OCI-LY7 (cell line): ENCODE results near the gene DMGDH.

Source experiments
- CTCF ChIP-seq: fragments of 200-600 bp; sonication (generic); conservative IDR thresholded peaks from 2 replicates; pipeline ENCODE4 v1.5.1; 2014; ENCODE audit warnings: mild to moderate bottlenecking, antibody characterized with exemption, low read length, moderate library complexity, mixed read lengths
- EZH2phosphoT487 ChIP-seq: fragments of 200-600 bp; sonication (generic); IDR thresholded peaks from 2 replicates; pipeline ENCODE4 v1.6.1; 2018; ENCODE audit warnings: low read depth, borderline replicate concordance, mild to moderate bottlenecking, mixed run types, antibody characterized with exemption, low read length, moderate library complexity, mixed read lengths

GRCh38 chr5:79032031-79032695 is 37.3 kb downstream of the DMGDH start:
- TF ChIP-seq CTCF: no peak
- TF ChIP-seq EZH2phosphoT487: no peak
